OCI-LY1 (cell line): ENCODE data around the gene MDN1.

Experiments
- H2AFZ ChIP-seq: fragments of 200-600 bp; sonication (generic), shearing (Covaris generic); 2 replicates; pipeline ENCODE4 v1.6.0; 2014; ENCODE audit warnings: antibody characterized with exemption, mild to moderate bottlenecking, low read length
- H3F3A ChIP-seq: fragments of 200-600 bp; sonication (generic), shearing (Covaris generic); 2 replicates; pipeline ENCODE4 v1.6.0; 2014; ENCODE audit warnings: mild to moderate bottlenecking, antibody characterized with exemption, low read length, moderate library complexity; ENCODE audit not compliant: insufficient read depth
- H3K27ac ChIP-seq: fragments of 200-600 bp; sonication (generic); 2 replicates; pipeline ENCODE4 v1.5.1; 2014; ENCODE audit warnings: low read length, mixed run types, mild to moderate bottlenecking, low read depth; ENCODE audit not compliant: poor library complexity, severe bottlenecking
- H3K27me3 ChIP-seq: fragments of 200-600 bp; sonication (generic); 2 replicates; pipeline ENCODE4 v1.6.0; 2014; ENCODE audit warnings: antibody characterized with exemption, mild to moderate bottlenecking, low read length, moderate library complexity; ENCODE audit not compliant: insufficient read depth
- H3K36me3 ChIP-seq: fragments of 200-600 bp; sonication (generic); 2 replicates; pipeline ENCODE4 v1.6.1; 2014; ENCODE audit warnings: mild to moderate bottlenecking, antibody characterized with exemption, low read length, moderate library complexity, mixed read lengths; ENCODE audit not compliant: insufficient read depth
- H3K4me1 ChIP-seq: fragments of 200-600 bp; sonication (generic); 2 replicates; pipeline ENCODE4 v1.5.1; 2014; ENCODE audit warnings: mild to moderate bottlenecking, low read length, moderate library complexity; ENCODE audit not compliant: insufficient read depth, severe bottlenecking
- H3K4me2 ChIP-seq: fragments of 200-600 bp; sonication (generic), shearing (Covaris generic); 2 replicates; pipeline ENCODE4 v1.6.1; 2014; ENCODE audit warnings: low read length
- H3K4me3 ChIP-seq: fragments of 200-600 bp; sonication (generic); 2 replicates; pipeline ENCODE4 v1.5.1; 2014; ENCODE audit warnings: low read length, low read depth, mild to moderate bottlenecking, mixed read lengths; ENCODE audit not compliant: poor library complexity, severe bottlenecking
- H3K79me2 ChIP-seq: fragments of 200-600 bp; shearing (Covaris generic); 2 replicates; pipeline ENCODE4 v1.6.1; 2016; ENCODE audit warnings: mixed run types, low read length, mixed read lengths; ENCODE audit not compliant: insufficient read depth
- H3K9ac ChIP-seq: fragments of 200-600 bp; sonication (generic), shearing (Covaris generic); 2 replicates; pipeline ENCODE4 v1.6.1; 2014; ENCODE audit warnings: mild to moderate bottlenecking, low read length, mixed read lengths
- H3K9me2 ChIP-seq: fragments of 200-600 bp; sonication (generic), shearing (Covaris generic); 2 replicates; pipeline ENCODE4 v1.6.1; 2014; ENCODE audit warnings: low read depth, mild to moderate bottlenecking, low read length, mixed read lengths
- H3K9me3 ChIP-seq: fragments of 200-600 bp; shearing (Covaris generic); 2 replicates; pipeline ENCODE4 v1.6.1; 2014; ENCODE audit warnings: low read length, mixed read lengths
- H4K20me1 ChIP-seq: fragments of 200-600 bp; sonication (generic), shearing (Covaris generic); 2 replicates; pipeline ENCODE4 v1.6.0; 2016; ENCODE audit warnings: mild to moderate bottlenecking, low read length; ENCODE audit not compliant: insufficient read depth
- EZH2 ChIP-seq: fragments of 200-600 bp; sonication (generic), shearing (Covaris generic); IDR thresholded peaks from 2 replicates; pipeline ENCODE4 v1.8.0; 2017; ENCODE audit warnings: borderline replicate concordance, mixed run types, mild to moderate bottlenecking, antibody characterized with exemption, low read length, moderate library complexity, mixed read lengths
- TF ChIP-seq, protein P1 (sequence below): fragments of 200-600 bp; sonication (generic), shearing (Covaris generic); IDR thresholded peaks from 2 replicates; pipeline ENCODE4 v1.5.1; 2017; ENCODE audit warnings: mild to moderate bottlenecking, antibody characterized with exemption, low read length, moderate library complexity, mixed read lengths

MDN1 gene

DNA sequence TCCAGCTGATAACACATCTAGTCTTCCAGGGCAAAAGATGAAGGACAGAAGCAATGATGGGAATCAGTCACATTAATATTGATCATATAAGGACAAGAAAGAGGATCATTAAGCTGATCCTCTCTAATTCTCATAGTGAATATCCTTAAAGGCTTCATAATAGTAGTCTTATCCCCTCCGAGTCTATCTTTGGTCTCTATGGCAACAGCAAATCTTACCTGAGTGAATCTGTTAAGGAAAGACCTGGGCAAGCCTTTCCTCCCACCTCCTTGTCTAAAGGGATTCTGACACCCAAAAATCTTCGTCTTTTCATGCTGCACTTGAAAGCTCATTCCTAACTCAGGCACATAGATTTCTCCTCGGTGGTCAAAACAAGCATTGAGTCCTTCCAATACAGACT lies 94.6 kb downstream of the MDN1 start:
- Histone ChIP-seq H3K9me3 (no peaks in the 10 kb centered on the region), H3F3A (no peaks in the 10 kb centered on the region)
- TF ChIP-seq EZH2, result no peak
- TF ChIP-seq, protein P1, sequence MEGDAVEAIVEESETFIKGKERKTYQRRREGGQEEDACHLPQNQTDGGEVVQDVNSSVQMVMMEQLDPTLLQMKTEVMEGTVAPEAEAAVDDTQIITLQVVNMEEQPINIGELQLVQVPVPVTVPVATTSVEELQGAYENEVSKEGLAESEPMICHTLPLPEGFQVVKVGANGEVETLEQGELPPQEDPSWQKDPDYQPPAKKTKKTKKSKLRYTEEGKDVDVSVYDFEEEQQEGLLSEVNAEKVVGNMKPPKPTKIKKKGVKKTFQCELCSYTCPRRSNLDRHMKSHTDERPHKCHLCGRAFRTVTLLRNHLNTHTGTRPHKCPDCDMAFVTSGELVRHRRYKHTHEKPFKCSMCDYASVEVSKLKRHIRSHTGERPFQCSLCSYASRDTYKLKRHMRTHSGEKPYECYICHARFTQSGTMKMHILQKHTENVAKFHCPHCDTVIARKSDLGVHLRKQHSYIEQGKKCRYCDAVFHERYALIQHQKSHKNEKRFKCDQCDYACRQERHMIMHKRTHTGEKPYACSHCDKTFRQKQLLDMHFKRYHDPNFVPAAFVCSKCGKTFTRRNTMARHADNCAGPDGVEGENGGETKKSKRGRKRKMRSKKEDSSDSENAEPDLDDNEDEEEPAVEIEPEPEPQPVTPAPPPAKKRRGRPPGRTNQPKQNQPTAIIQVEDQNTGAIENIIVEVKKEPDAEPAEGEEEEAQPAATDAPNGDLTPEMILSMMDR, result no peak

GRCh38 chr6:89723046-89723445 lies 96.5 kb downstream of the MDN1 start:
- Histone ChIP-seq H4K20me1 (no peaks in the 10 kb centered on the region), H3K9ac (no peak overlapping the region), H3F3A (no peaks in the 10 kb centered on the region), H3K27me3 (no peaks in the 10 kb centered on the region), H3K9me2 (no peaks in the 10 kb centered on the region), H2AFZ (no peak overlapping the region), H3K27ac (no peak overlapping the region), H3K4me1 (no peaks in the 10 kb centered on the region), H3K9me3 (no peaks in the 10 kb centered on the region), H3K4me3 (no peak overlapping the region), H3K36me3 (peaks cover 93% of the 10 kb centered on the region), H3K4me2 (no peak overlapping the region), H3K79me2 (no peaks in the 10 kb centered on the region)
- TF ChIP-seq, protein P1, result no peak
- no peak for TF ChIP-seq EZH2

More for the DNA sequence above, 94.6 kb downstream of the MDN1 start:
- Histone ChIP-seq H4K20me1 (no peaks in the 10 kb centered on the region), H2AFZ (no peak overlapping the region), H3K4me2 (no peak overlapping the region), H3K9me2 (no peaks in the 10 kb centered on the region), H3K27me3 (no peaks in the 10 kb centered on the region), H3K4me3 (no peak overlapping the region), H3K4me1 (no peaks in the 10 kb centered on the region), H3K36me3 (peaks cover 95% of the 10 kb centered on the region), H3K27ac (no peak overlapping the region), H3K79me2 (no peaks in the 10 kb centered on the region), H3K9ac (no peak overlapping the region)

DNA sequence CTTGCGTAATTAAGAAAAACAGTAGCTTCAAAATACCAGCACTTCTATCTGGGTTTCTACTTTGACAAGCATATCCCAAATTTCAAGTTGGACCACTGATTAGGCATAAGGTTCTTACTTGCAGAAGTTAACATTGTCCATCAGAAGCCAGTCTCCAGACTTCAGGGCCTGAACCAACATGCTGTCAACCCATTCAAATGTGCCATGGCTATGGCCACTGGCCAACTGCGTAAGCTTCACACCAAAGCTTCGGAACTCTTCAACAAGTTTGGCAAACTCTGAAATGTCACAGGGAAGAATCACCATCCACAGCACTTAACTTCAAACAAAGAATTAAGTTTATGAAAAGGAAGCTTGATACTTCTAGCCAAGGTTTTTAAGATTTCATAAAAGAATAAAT lies 103.1 kb downstream of the MDN1 start:
- Histone ChIP-seq H3K79me2 (no peaks in the 10 kb centered on the region), H3K9me3 (no peaks in the 10 kb centered on the region), H3K27me3 (no peaks in the 10 kb centered on the region), H3K27ac (no peak overlapping the region), H2AFZ (no peak overlapping the region), H3K4me3 (no peak overlapping the region), H3K36me3 (peaks cover 96% of the 10 kb centered on the region), H3K4me1 (no peaks in the 10 kb centered on the region), H3K9ac (no peak overlapping the region), H3K4me2 (no peak overlapping the region), H4K20me1 (no peaks in the 10 kb centered on the region), H3K9me2 (no peaks in the 10 kb centered on the region), H3F3A (no peaks in the 10 kb centered on the region)
- no peak for TF ChIP-seq EZH2
- TF ChIP-seq, protein P1, result no peak
